Endodermal cell (in vitro differentiated cells): Measurements from ENCODE around the gene SIX2. TPM values are rescaled to one million over a fixed set of nuclear protein-coding genes. Genes with fewer than 3 reads are reported as not detected.
A peak's percentile ranks its signal among the peaks of the same experiment; 100 is the strongest.

Experiments used
- DNase-seq: peaks from one replicate; pipeline ENCODE4 v3.0.0-alpha.2; 2017
- H3K27ac ChIP-seq: 2 replicates; pipeline ENCODE4 v1.5.1; 2013; ENCODE audit warnings: mild to moderate bottlenecking, low read depth, low read length, moderate library complexity
- H3K27me3 ChIP-seq: 2 replicates; pipeline ENCODE4 v1.6.1; 2013; ENCODE audit warnings: mild to moderate bottlenecking, low read length, moderate library complexity; ENCODE audit not compliant: insufficient read depth, control insufficient read depth, poor library complexity, severe bottlenecking
- H3K36me3 ChIP-seq: 2 replicates; pipeline ENCODE4 v1.7.0; 2013; ENCODE audit warnings: mild to moderate bottlenecking, low read length, moderate library complexity; ENCODE audit not compliant: control insufficient read depth, insufficient read depth
- H3K4me1 ChIP-seq: one replicate; pipeline ENCODE4 v1.7.0; 2013; ENCODE audit warnings: low read length; ENCODE audit not compliant: control insufficient read depth, insufficient read depth
- H3K4me3 ChIP-seq: 2 replicates; pipeline ENCODE4 v1.5.1; 2013; ENCODE audit warnings: mild to moderate bottlenecking, low read length, moderate library complexity
- H3K9ac ChIP-seq: 2 replicates; pipeline ENCODE4 v1.6.1; 2013; ENCODE audit warnings: mild to moderate bottlenecking, low read length, moderate library complexity; ENCODE audit not compliant: poor library complexity, severe bottlenecking; ENCODE audit errors: extremely low read depth
- H3K9me3 ChIP-seq: 2 replicates; pipeline ENCODE4 v1.6.1; 2013; ENCODE audit warnings: mild to moderate bottlenecking, low read length, moderate library complexity; ENCODE audit not compliant: control insufficient read depth
- H3K27ac Mint-ChIP-seq: 2 replicates; pipeline ENCODE4 v1.8.0; 2020; ENCODE audit warnings: mixed read lengths
- H3K27me3 Mint-ChIP-seq: 2 replicates; pipeline ENCODE4 v1.8.0; 2021; ENCODE audit warnings: mild to moderate bottlenecking, mixed read lengths; ENCODE audit not compliant: insufficient read depth
- H3K36me3 Mint-ChIP-seq: 2 replicates; pipeline ENCODE4 v1.8.0; 2020; ENCODE audit warnings: low read depth, mixed read lengths
- H3K4me1 Mint-ChIP-seq: 2 replicates; pipeline ENCODE4 v1.8.0; 2020; ENCODE audit warnings: mixed read lengths
- H3K4me3 Mint-ChIP-seq: 2 replicates; pipeline ENCODE4 v1.8.0; 2020; ENCODE audit warnings: mild to moderate bottlenecking, moderate library complexity, mixed read lengths
- H3K9me3 Mint-ChIP-seq: 2 replicates; pipeline ENCODE4 v1.8.0; 2020; ENCODE audit warnings: mild to moderate bottlenecking, mixed read lengths
- CTCF ChIP-seq: fragments of 200-600 bp; sonication (generic); conservative IDR thresholded peaks from 2 replicates; pipeline ENCODE4 v1.5.0; 2021; ENCODE audit warnings: antibody characterized with exemption, mild to moderate bottlenecking
- WGBS, 2 experiments: methylation state at CpG; one replicate each; pipeline versions ENCODE4 v1.1.5 to v1.1.7; 2013; ENCODE audit warnings: missing lambda C conversion rate in 2 of 2, mixed read lengths in 1 of 2; ENCODE audit not compliant: insufficient coverage in 1 of 2, insufficient read length in 1 of 2; 5-methylcytosine and 5-hydroxymethylcytosine counted together
- total RNA-seq, 2 donors: library from RNA; stranded (reverse); fragmentation: NEBNext Ultra II Directional in 1 of 2; extraction: Animal tissue kit (Norgen Biotek cat#: 25700) in 1 of 2; gene quantifications; 2 replicates in 1 of 2; 3 replicates in 1 of 2; pipeline ENCODE4 v1.2.1, GENCODE V29; 2021

SIX2 gene
- total RNA-seq, 2 donors from 2014 or later = not detected

GRCh38 chr2:44989176-44989575, 20.1 kb downstream of the SIX2 start:
- Mint-ChIP-seq H3K36me3 (no peaks in the 10 kb centered on the region), H3K4me1 (no peaks in the 10 kb centered on the region), H3K4me3 (no peak overlapping the region), H3K27me3 (peaks cover 63% of the 10 kb centered on the region), H3K27ac (no peak overlapping the region), H3K9me3 (peaks cover 21% of the 10 kb centered on the region)
- TF ChIP-seq CTCF = no peak
- Histone ChIP-seq H3K4me1 (no peaks in the 10 kb centered on the region), H3K27ac (no peak overlapping the region), H3K4me3 (no peak overlapping the region), H3K9ac (no peak overlapping the region), H3K36me3 (no peaks in the 10 kb centered on the region), H3K27me3 (peaks cover 43% of the 10 kb centered on the region), H3K9me3 (peaks cover 13% of the 10 kb centered on the region)
- WGBS, 2 experiments = 94 to 100% methylated on average over 2 of the region's 2 CpGs
- DNase-seq = no peak

GRCh38 chr2:44983836-44984604, 25.2 kb downstream of the SIX2 start:
- Histone ChIP-seq H3K27ac (no peak overlapping the region), H3K36me3 (no peaks in the 10 kb centered on the region), H3K4me1 (no peaks in the 10 kb centered on the region), H3K4me3 (no peak overlapping the region), H3K27me3 (peaks cover 9% of the 10 kb centered on the region), H3K9me3 (peaks cover 9% of the 10 kb centered on the region), H3K9ac (no peak overlapping the region)
- H3K27ac Mint-ChIP-seq = no peak overlapping the region
- no peak overlapping the region for H3K4me3 Mint-ChIP-seq
- no peaks in the 10 kb centered on the region for H3K36me3 Mint-ChIP-seq
- H3K4me1 Mint-ChIP-seq = peaks cover 2% of the 10 kb centered on the region
- H3K9me3 Mint-ChIP-seq = peaks cover 16% of the 10 kb centered on the region
- peaks cover 35% of the 10 kb centered on the region for H3K27me3 Mint-ChIP-seq
- no peak for TF ChIP-seq CTCF
- WGBS, 2 experiments = 94 to 96% methylated on average over 4 to 9 of the region's 9 CpGs
- DNase-seq = no peak

- 18 to 21% methylated on average over 11 to 14 of the region's 14 CpGs for WGBS, 2 experiments
- Histone ChIP-seq H3K4me3 (no peak overlapping the region), H3K27me3 (peaks cover 2% of the 10 kb centered on the region), H3K4me1 (no peaks in the 10 kb centered on the region), H3K9me3 (no peaks in the 10 kb centered on the region), H3K9ac (no peak overlapping the region), H3K36me3 (no peaks in the 10 kb centered on the region), H3K27ac (no peak overlapping the region)
- H3K36me3 Mint-ChIP-seq = no peaks in the 10 kb centered on the region
- peaks cover 2% of the 10 kb centered on the region for H3K4me1 Mint-ChIP-seq
- peak; percentile 92 for TF ChIP-seq CTCF
- peak; percentile 92 for DNase-seq
- no peak overlapping the region for H3K27ac Mint-ChIP-seq
- H3K9me3 Mint-ChIP-seq = no peaks in the 10 kb centered on the region
- H3K27me3 Mint-ChIP-seq = peaks cover 32% of the 10 kb centered on the region
- no peak overlapping the region for H3K4me3 Mint-ChIP-seq
Measured at GRCh38 chr2:44981714-44982108, 27.5 kb downstream of the SIX2 start.
